ENCODE data around the gene RGS9. TPM values are rescaled to one million over a fixed set of nuclear protein-coding genes. Genes with fewer than 3 reads are reported as not detected.

Gene RGS9
- total RNA-seq, 1 donor from 2014 or later = 8.7 TPM

DNA sequence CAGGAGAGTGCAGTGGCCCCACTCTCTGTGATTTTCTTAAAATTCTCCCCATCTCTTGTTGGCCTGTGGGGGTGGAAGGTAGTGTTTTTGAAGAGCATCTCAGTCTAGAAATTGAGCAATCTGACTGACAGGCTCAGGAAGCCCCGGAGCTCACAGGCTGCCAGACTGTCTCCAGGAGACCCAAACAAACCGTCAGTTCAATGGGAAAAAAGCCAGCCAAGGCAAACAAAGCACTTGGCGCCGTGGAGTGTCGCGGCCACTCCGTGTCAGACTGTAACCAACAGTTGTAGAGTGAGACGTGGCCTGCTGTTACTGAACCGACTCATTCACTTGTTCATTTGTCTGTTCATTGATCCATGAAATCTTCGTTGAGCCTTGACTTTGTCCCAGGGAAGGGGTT, 33.7 kb downstream of the RGS9 start:
- intact Hi-C loops (cut with DNase I) = no loop called here
- no peak overlapping the region for H3K27ac ChIP-seq
- H3K9me3 ChIP-seq = no peaks in the 10 kb centered on the region

DNA sequence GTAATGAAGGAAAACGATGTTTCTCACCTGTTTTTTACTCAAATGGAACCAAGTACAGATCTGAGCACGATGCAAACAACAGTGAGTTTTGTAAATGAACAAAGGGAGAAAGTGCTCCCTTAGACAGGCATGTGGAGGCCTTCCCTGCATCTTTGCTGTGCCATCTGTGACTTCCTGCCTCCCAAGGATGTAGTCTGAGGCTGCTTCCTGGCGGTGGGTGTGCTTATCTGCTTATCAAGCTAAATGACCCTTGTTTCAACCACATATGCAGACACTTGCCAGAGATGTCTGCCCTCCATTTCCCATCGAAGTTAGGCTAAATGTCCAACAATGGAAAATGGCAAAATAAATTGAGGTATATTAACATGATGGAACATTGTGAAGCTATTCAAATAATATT, 34.6 kb downstream of the RGS9 start:
- H3K27me3 ChIP-seq = no peaks in the 10 kb centered on the region
- H3K4me3 ChIP-seq = no peak overlapping the region
- H3K36me3 ChIP-seq = no peaks in the 10 kb centered on the region
- no peak for TF ChIP-seq CTCF (IDR thresholded peaks at IDR 0.05)
- peaks cover 17% of the 10 kb centered on the region for H3K4me1 ChIP-seq
- intact Hi-C loops (cut with DNase I) = no loop called here
- ATAC-seq (peak; percentile 4), DNase-seq (no peak)
- no peak overlapping the region for H3K27ac ChIP-seq
- H3K9me3 ChIP-seq = no peaks in the 10 kb centered on the region

More for the DNA sequence above, 33.7 kb downstream of the RGS9 start:
- H3K36me3 ChIP-seq = no peaks in the 10 kb centered on the region
- no peak overlapping the region for H3K4me3 ChIP-seq
- H3K4me1 ChIP-seq = peaks cover 17% of the 10 kb centered on the region
- DNase-seq = peak; percentile 71
- TF ChIP-seq CTCF (IDR thresholded peaks at IDR 0.05) = no peak
- H3K27me3 ChIP-seq = no peaks in the 10 kb centered on the region
- peak; percentile 77 for ATAC-seq

- no peaks in the 10 kb centered on the region for H3K36me3 ChIP-seq
- DNase-seq = no peak
- no peak overlapping the region for H3K27ac ChIP-seq
- no peak for ATAC-seq
- intact Hi-C loops (cut with DNase I) = no loop called here
- H3K27me3 ChIP-seq = no peaks in the 10 kb centered on the region
- peaks cover 17% of the 10 kb centered on the region for H3K4me1 ChIP-seq
- H3K9me3 ChIP-seq = no peaks in the 10 kb centered on the region
- no peak overlapping the region for H3K4me3 ChIP-seq
- no peak for TF ChIP-seq CTCF (IDR thresholded peaks at IDR 0.05)
Observed at GRCh38 chr17:65172496-65173136, 35.4 kb downstream of the RGS9 start.

DNA sequence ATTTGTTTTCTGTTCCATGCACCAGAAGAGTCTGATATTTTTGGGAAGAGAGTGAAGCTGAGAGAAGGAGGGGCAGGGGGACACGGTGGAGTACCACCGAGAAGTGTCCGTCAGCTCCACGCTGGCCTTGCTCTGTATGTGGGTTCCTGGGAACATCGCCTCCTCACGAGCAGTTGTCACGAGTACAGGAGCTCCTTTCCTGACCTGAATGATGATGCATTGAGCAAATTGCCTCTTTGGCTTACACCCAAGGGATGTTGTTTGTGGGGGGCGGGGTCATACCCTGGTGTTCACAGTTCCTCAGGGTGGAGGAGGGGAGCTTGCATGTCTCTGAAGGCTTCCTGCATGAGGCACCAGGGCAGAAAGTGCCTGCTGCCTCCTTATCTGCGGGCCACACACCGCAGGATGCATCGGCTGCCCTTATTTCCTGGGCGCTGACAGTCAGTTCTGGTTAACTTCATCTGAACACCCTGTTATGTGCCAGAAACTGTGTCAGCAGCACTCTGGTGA, 36.2 kb downstream of the RGS9 start:
- no peak for TF ChIP-seq CTCF (IDR thresholded peaks at IDR 0.05)
- no peak for DNase-seq
- intact Hi-C loops (cut with DNase I) = no loop called here
- no peak overlapping the region for H3K4me3 ChIP-seq
- H3K27ac ChIP-seq = no peak overlapping the region
- ATAC-seq = peak; percentile 62
- no peaks in the 10 kb centered on the region for H3K36me3 ChIP-seq
- no peaks in the 10 kb centered on the region for H3K27me3 ChIP-seq
- no peaks in the 10 kb centered on the region for H3K9me3 ChIP-seq
- peaks cover 17% of the 10 kb centered on the region for H3K4me1 ChIP-seq

DNA sequence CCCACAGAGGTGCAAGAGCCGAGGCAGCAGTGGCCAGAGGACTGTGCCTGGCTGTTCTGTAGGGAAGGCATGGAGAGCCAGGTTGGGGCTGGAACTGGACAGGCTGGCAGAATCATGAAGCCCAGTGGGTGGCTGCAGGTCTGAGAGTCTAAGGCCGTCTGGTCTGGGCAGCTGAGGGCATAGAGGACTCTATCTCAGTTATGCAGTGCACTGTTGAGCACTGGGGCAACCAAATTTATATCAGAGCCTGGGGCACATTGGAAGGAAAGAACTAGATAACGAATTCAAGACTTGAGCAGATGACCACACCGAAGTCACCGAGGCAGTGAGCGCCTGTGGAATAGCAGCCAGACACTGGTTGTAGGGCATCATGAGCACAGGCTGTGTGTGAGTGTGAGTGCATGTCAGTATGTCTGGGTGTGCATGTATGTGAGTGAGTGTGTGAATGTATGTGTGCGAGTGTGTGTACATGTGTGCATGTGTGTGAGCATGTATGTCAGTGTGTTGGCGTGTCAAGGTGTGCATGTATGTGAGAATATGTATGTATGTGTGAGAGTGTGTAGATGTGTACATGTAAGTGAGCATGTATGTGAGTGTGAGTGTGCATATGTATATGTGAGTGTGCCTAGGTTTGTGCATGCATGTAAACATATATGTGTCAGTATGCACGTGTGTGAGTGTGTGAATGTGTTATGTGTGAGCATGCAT, 37.0 kb downstream of the RGS9 start:
- intact Hi-C loops (cut with DNase I) = no loop called here
- Histone ChIP-seq H3K4me3 (no peak overlapping the region), H3K9me3 (no peaks in the 10 kb centered on the region), H3K4me1 (peaks cover 17% of the 10 kb centered on the region), H3K27ac (peak overlapping the region; percentile 13), H3K36me3 (no peaks in the 10 kb centered on the region), H3K27me3 (no peaks in the 10 kb centered on the region)
- ATAC-seq (no peak), DNase-seq (no peak)
- no peak for TF ChIP-seq CTCF (IDR thresholded peaks at IDR 0.05)
